CD4-positive, alpha-beta T cell treated with Interleukin-21 for 1 hour (primary cell): Measurements from ENCODE around the gene MYH9.
"Not testable (repeated sequence)": the region's sequence is repeated elsewhere in the genome, so short reads cannot be mapped to it uniquely, and the experiment has no call there.

ENCODE experiments used
- DNase-seq: peaks from one replicate; pipeline ENCODE4 v3.0.0-alpha.2; 2020

The MYH9 gene

DNA sequence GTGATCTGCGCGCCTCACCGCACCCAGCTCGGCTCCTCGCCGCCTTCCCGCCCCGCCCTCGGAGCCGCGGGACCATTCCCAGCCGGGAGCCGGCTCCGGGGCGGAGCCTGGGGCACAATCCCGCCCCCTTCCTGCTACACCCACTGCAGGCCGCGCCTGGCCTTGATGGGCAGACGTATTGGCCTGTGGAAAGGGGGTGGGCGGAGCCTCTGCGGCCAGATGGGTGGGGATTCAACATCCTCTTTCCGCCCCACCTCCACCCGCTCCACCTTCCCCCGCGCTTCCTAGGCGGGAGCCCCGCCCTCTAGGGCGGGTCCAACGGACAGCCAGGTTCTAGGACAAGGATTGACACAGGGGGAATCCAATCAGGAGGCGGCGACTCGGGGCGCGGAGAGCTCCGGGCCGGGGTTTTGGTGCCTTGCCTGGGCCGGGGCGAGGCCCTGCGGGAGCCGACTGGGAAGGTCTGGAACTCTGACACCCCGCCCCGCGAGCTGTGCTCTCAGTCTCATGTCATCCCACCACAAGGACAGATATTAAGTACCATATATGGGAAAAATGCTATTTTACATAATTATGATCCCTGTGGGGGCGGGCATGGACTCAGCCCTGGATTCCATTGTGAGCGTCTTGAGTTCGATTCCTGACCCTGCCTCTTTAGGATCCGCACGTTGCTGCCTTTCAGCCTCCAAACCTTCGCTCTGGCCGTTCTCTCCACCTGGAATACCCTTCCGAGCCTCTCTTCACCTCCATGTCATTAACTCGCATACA lies at the start of gene MYH9:
Gene MYH9, minus strand, starts transcription at position 9 of the 768 bp plus-strand sequence. CDS start 38,731 bp downstream, outside the sequence.
- DNase-seq, result peak; percentile 99

DNA sequence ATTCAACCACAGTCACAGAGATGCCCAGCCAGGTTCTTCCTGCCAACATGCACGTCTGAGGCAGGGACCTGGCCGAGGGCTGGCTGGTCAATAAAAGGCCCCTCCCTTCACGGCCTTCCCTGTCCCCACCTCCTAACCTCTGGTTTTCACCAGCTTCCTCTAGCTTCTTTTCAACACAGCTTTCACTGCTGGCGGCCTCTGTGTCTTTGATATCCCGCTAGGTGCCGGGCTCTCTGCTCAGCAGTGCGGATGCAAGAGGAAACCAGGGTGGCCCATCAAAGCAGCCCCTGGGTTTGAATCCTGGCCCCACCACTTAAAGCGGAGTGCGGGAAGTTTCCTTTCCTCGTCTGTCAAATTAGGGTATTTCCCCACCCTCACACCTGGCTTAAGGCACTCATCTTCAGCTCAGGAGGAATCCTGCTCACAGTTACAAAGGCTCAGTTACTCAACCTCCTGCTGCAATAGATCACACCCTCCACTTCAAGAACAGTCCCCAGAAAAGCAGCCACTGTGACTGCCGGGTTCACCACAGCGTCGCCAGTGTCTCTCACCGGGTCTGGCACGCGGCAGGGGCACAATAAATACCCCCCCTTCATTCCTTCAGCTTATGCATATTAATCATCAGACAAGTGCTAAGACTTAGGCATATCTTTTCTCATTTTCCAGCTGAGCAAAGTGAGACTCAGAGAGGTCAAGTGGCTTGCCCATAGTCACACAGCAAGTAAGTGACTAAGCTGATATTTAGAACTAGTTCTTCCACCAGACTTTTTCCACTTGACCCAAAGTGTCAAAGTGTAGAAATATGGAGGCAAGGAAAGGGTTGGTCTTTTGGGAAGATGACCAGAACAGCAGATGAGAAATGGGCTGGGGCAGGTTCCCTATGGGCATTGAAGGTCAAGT lies 48.0 kb upstream of the MYH9 start:
- peak; percentile 86 for DNase-seq

DNA sequence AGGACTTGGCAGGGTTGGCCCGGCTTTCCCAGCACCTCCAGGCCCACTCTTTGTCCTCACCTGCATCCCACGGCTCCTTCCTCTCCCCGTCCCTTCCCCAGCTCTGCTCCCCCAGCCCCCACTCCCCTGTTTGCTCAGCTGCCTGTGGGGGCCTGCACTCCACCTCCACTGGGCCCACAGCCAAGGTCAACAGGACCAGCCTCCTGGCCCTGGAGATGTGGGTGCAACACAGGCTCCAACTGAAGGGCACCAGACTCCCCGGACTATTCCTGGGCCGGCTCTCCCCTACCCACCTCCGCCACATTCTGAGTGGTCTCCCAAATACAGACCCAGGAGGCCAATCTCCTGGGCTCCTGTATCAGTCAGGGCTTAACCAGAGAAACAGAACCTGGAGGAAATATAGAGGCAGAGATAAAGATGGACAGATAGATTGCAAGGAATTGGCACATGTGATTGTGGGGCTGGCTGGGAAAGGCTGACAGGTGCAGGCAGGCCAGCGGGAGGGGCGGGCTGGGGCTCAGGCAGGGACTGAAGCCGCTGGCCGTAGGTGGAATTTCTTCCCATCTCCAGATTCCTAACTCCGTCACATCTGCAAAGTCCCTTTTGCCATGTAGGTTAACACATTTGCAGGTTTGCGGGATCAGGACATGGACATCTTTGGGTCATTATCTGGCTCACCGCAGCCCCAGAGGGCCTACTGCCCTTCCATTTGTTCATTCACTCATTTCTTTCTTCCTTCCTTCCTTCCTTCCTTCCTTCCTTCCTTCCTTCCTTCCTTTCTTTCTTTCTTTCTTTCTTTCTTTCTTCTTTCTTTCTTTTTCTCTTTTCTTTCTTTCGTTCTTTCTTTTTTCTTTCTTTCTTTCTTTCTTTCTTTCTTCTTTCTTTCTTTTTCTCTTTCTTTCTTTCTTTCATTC lies 45.8 kb upstream of the MYH9 start:
- no peak for DNase-seq

DNA sequence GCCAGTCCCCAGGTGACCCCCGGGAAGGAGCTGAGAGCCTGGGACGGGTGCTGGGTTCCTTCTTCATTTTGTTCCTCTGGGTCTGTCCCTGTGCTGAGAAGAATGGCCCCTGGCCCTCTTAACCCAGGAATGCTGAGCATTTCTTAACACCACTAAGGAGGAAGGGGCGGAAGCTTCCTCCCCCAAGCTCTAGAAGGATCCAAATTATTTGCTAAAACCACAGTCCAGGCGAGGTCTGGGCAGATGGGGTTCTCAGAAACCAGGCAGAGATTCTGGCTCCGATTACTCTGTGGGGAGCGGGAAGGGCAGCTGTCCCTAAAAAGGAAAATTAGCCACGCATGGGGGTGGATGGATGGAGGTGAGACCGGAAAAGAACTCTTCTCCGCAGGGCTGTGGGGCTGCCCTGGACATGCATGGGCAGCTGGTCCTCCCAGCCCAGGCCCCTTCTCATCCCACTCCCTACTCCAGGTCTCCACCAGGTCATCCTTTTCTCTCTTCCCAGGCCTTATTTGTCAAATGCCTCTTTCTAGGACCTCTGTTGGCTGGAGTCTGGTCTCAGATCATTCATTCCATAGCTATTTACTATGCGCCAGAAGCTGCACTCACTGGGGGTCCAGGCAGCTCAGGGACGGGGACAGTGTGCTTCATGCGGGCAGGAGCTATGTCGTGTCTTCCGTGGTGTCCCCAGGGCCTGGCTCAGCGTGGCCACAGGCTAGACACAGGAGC lies 45.0 kb upstream of the MYH9 start:
- no peak for DNase-seq

DNA sequence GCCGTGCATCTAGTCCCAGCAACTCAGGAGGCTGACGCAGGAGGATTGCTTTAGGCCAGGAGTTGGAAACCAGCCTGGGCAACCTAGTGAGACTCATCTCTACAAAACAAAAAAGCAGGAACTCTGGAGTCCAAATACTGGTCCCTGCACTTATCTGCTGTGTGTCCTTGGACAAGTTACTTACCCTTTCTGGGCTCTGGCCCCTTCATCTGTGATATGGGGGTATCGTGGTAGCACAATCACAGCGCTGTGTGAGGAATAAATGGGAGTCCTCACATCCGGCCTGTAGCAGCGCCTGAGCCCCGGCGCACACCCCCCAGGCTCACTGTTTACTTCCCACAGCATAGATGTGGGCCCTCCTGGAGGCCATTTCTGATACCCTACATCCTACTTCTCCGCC lies 44.2 kb upstream of the MYH9 start:
- no peak for DNase-seq

DNA sequence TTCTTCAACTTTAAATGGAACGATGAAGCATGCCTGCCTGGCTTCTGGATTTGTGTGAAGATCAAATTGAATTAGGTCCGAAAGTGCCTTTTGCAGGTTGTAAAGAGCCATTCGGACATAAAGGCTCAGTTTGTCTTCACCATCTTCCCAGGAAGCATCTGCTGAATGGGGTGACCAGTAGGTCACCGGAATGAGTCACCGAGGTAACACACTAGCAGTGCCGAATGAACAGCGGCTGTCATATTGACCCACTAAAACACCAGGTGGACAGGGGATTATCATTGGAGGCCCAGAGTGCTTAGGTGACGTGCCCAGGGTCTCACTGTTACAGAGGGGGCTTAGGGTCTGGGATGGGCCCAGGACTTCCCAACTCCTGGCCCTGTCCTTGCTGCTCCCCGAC lies 43.1 kb upstream of the MYH9 start:
- DNase-seq, result no peak

DNA sequence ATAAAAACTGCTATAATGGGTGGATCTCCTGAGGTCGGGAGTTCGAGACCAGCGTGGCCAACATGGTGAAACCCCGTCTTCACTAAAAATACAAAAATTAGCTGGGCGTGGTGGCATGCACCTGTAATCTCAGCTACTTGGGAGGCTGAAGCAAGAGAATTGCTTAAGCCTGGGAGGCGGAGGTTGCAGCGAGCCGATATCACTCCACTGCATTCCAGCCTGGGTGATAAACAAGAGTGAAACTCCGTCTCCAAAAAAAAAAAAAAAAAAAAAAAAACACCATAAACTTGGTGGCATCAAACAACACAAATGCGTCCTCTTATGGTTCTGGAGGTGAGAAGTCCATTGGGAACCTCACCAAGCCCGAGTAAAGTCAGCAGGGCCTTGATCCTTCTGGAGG lies 40.2 kb upstream of the MYH9 start:
- not testable (repeated sequence) for DNase-seq

DNA sequence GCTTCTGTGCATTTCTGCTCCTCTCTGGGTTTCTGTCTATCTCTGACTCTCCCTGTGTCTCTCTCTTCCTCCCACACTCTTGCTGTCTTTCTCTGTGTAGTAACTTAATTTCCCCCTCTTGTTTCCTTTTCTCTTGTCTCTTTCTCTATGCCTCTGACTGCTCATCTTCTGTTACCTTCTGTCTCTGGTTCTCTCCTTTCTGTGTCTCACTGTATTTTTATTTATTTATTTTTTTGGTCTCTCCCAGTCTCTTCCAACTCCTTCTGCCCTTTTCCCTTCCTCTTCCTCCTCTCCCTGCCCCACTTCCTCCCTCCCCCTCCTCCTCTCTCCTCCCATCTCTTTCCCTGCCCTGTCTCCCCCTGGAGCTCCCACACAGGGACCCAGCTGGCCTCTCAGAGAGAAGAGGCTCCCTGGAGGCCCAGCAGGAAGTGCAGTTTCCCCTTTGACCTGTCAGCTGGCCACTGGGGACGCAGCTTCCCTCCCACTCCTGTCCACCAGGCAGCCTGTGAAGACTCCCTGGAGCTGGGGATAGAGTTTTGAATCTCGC lies 38.3 kb upstream of the MYH9 start:
- no peak for DNase-seq

DNA sequence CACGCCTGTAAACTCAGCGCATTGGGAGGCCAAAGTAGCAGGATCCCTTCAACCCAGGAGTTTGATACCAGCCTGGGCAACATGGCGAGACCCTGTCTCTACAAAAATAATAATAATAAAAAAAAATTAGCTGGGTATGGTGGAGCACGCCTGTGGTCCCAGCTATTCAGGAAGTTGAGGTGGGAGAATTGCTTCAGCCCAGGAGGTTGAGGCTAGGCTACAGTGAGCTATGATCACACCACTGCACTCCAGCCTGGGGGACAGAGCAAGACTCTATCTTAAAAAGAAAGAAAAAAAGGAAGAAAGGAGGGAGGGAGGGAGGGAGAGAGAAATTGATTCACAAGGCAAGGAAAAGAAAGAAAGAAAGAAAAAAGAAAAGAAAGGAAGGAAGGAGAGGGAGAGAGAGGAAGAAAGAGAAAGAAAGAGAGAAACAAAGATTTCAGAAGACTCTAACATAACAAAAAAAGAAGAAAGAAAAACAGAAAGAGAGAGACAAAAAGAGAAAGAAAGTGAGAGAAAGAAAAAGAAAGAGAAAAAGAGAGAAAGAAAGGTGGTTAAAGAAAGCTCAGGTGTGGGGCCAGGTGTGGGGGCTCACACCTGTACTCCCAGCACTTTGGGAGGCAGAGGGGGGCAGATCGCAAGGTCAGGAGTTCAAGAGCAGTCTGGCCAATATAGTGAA lies 37.3 kb upstream of the MYH9 start:
- DNase-seq, result no peak

DNA sequence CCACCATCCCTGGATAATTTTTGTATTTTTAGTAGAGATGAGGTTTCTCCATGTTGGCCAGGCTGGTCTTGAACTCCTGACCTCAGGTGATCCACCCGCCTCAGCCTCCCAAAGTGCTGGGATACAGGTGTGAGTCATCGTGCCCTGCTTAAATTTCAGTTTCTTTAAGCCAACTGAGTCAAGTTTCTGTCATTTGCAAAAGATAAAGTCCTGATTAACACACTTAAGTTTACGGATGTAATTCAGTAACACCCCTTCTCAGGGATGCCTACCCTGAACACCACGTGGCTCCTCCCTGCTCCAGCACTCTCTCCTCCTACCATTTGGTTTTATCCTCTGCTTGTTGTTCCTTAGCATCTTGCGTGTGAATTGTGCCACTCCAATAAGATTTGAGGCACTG lies 36.7 kb upstream of the MYH9 start:
- not testable (repeated sequence) for DNase-seq

DNA sequence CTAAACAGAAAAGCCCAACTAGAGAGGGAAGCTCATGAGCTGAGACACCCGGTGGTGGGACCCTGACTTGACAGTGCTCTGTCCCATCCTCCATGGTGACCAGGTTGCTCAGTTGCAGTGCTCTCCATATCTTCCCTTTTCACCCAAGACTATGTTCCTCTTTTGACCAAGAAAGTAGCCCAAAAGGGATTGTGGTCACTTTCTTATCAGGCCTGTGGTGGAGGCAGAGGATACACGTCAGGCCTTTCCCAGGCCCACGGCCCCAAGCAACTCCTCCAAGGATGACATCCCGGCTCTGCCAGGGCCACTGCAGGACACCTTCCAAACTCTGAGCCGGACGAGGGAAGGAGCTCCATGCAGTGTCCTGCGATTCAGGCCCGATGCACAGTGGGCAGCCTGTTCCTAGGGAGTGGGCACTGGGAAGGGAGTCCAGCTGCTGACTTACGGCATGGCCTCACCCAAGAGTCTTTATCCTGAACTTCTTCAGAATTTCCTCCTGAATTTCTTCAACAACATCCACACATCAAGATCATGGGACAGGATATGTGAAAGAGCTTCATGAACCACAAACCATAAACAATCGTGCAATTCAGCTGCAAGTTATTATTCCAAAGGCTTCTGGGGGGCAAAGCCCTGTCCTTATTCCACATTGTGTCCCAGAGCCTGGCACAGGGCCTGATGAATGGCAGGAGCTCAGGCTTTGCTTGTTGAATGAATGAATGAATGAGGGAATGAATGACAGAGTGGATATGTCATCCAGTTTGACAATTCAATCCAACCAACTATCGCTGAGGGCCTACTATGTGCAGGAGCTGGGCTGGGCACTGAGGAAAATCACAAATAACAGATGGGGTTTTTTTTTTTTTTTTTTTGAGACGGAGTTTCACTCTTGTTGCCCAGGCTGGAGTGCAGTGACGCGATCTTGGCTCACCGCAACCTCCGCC lies 36.0 kb upstream of the MYH9 start:
- DNase-seq, result no peak

DNA sequence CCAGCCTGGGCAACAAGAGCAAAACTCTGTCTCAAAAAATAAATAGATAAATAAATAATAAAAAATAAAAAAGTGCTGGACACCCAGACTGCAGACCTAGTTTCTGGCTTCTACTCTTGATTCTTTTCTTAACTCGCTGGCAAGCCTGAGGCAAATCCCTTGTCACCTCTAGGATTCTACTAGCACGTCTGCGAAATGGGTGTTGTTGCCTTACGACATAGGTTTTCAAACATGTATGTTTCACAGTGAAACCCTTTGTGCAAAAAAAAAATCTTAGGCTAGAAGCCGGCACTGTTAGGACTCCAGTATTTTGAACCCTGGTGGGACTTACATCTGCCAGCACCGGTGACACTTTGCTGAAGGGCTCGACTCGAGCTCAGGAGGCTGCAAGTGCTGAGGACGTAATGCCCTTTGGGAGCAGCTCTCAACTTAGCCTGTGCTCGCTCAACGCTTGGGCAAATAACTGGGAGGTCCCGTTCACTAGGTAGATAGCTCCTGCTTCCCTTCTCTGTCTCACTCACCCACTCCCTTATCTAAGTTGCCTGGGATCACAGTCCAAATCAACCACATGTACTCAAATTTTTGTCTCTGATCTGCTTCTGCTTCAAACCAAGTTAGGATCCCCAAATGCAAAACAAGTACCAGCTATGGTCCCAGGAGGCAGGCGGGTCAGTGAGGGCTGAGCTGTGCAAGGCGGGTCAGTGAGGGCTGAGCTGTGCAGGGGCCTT lies 34.7 kb upstream of the MYH9 start:
- DNase-seq, result no peak

DNA sequence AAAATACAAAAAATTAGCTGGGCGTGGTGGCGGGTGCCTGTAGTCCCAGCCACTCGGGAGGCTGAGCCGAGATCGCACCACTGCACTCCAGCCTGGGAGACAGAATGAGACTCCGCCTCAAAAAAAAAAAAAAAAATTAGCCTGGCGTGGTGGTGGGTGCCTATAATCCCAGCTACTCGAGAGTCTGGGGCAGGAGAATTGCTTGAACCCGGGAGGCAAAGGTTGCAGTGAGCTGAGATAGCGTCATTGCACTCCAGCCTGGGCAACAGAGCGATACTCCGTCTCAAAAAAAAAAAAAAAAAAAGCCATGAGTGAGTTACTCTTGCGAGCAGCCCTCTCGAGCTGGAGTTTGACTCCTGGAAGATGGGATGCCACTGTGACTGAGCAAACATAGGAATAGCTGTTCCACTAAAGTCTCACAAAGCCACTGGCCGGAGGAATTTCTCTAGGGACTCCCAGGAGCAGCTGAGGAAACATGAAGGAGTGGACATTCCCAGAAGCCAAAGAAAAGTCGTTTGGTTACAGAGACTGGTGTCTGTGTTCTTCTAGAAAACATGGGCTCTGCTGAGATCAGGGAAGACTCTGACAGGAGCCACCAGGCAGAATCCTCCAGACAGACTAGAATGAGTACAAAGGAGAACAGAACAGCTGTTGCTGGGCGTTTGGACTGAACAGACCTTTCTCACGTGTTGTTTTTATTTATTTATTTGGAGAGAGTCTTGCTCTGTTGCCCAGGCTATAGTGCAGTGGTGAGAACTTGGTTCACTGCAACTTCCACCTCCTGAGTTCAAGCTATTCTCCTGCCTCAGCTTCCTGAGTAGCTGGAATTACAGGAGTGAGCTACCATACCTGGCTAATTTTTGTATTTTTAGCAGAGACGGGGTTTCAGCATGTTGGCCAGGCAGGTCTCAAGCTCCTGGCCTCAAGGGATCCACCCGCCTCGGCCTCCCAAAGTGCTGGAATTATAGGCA lies 32.4 kb upstream of the MYH9 start:
- no peak for DNase-seq

DNA sequence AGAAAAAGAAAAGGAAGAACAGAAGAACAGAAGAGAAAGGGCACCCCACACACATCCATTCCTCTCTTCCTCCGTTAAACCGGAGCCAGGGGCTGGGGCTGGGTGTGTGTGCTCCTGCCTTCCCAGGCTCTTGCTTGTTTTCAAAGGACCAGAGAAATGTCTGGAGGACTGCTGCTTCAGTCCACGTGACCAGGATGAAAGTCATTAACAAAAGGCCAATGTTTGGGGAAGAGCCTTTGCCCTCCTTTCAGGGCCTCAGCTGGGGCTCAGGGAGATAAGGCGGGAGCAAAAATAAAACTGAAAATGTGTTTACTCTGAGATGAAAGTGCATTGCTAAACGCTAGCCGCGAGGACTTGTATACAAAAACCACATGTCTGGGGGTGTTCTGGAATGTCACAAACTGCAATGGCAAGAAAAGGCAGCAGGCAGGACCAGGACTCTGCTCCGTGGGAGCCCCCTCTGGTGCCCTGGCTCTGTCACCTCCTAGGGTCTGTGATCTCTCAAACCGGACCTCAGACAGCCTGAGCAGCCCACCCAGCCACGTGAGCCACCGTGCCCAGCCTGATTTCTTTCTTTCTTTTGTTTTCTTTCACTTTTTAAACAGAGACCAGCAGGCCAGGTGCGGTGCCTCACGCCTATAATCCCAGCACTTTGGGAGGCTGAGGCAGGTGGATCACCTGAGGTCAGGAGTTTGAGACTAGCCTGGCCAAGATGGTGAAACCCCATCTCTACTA lies 31.6 kb upstream of the MYH9 start:
- peak; percentile 31 for DNase-seq

DNA sequence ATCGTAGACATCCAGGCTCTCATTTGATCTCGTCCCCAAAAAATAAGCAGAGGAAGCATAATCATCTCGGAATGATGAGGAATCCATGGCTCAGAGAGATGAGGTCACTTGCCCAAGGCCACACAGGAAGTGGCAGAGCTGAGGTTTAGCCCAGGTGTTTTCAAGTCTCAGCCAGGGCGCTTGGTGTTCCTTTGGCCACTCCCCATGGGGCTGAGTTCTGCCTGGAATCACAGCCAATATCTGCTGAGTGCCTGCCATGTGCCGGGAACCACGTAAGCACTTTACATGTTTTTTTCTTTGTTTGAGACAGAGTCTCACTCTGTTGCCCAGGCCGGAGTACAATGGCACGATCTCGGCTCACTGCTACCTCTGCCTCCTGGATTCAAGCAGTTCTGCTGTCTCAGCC lies 29.5 kb upstream of the MYH9 start:
- no peak for DNase-seq

DNA sequence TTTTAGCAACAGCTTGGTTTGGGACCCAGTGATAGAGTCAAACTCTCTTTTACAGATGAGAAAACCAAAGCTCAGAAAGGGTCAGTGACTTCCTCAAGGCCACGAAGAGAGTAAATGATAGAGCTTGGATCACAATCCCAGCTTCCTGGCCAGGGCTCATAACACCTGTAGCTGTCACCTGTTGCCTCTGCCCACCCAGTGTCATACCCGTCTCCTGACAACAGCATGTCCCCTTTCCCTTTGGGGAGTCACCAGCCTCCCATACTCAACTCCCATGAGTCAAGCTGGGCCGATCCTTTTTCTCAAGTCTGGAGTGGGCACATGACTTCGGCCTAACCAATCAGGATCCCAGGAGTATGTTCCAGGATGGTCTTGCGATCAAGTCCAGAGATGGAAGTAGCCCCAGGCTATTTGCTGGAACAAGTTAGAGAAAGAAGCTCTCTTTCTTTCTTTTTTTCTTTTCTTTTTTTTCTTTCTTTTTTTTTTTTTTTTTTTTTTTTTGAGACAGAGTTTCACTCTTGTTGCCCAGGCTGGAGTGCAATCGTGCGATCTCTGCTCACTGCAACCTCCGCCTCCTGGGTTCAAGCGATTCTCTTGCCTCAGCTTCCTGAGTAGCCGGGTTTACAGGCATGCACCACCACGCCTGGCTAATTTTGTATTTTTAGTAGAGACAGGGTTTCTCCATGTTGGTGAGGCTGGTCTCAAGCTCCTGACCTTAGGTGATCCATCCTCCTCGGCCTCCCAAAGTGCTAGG lies 27.8 kb upstream of the MYH9 start:
- no peak for DNase-seq
